NOMO-1 (cell line): ENCODE results near the gene UGGT1.

Experiments used
- DNase-seq, 2 experiments: peaks; one replicate each; lab custom pipeline; 2025; ENCODE audit not compliant: unreplicated experiment in 2 of 2; lab: John Stamatoyannopoulos, UW

The UGGT1 gene

GRCh38 chr2:128090945-128091725 lies at the start of gene UGGT1:
Gene UGGT1 (plus strand): TSS chr2:128091200. CDS start chr2:128091358, 158 bp downstream.
- peak; percentile 96 to 97 for DNase-seq

- no peak for DNase-seq
These were observed 49.4 kb upstream of the UGGT1 start for GRCh38 chr2:128041561-128041960.

DNA sequence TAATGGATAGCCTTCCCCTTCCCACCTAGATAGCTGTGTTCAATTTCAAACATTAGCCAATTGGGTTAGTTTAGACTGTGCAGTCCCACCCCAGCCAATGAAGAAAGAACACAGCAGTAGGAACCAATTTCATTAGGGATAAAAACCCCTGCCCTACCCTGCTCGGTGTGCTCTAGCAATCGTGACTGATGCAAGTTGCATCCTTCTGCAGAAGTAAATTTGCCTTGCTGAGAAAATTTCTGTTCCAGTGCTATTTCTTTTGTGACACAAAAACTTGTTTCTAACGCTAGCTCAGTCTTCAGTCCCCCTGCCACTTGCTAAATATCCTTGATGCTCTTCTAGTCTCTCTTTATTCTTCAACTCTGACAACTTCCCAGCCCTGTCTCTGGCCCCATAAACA lies 48.0 kb upstream of the UGGT1 start:
- DNase-seq = no peak

- no peak for DNase-seq
These were observed 37.7 kb upstream of the UGGT1 start for GRCh38 chr2:128053331-128053730.

DNA sequence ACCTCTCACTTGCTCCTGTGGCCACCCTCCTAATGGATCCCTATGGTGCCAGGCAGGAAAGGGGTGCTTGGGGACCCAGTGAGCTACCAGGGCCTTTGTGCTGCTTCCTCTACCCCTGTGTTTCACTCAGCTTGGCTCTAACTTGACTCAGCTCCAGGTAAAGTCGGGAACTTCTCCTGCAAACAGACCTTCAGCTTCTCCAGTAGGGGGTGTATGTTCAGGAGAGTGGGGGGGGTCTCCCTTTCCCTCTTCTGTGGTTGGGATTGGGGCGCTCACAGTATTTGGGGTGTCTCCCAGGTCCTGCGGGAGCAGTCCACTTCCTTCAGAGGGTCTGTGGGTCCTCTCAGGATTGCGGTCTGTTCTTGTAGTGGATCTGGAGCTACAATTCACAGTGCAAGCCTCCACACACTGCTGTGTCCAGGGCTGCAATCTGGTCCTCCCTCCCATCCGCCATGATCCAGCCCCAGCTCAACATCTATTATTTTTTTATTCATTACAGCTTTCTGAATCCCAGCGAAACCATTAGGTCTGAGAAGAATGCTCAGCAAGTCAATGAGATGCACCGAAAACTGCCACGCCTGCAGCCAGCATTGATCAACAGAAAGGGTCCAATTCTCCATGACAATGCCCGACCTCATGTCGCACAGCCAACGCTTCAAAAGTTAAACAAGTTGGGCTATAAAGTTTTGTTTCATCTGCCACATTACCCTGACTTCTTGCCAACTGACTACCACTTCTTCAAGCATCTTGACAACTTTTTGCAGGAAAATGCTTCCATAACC lies 36.7 kb upstream of the UGGT1 start:
- DNase-seq = no peak

- no peak for DNase-seq
These were observed 33.7 kb upstream of the UGGT1 start for GRCh38 chr2:128057334-128057733.

- DNase-seq = no peak
These were observed 32.9 kb upstream of the UGGT1 start for GRCh38 chr2:128058114-128058513.

- no peak for DNase-seq
These were observed 28.4 kb upstream of the UGGT1 start for GRCh38 chr2:128062571-128062970.

GRCh38 chr2:128064353-128064752 lies 26.6 kb upstream of the UGGT1 start:
- DNase-seq = no peak

DNA sequence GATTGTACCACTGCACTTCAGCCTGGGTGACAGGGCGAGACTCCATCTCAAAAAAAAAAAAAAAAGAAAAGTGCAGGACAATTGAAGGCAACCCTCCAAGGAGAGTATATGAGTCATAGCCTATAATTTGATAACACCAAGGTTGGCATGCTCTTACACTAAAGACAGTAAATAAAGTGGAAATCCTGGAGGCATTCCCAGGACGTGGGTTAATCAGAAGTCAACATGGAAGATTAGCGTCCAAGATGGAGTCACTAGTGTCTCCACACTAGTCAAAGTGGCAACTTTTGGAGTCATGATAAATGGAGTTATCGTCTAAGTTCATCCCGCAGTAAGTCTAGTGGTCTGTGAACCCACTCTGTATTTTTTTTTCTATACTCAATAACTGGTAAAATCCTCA lies 21.2 kb upstream of the UGGT1 start:
- DNase-seq = no peak

DNA sequence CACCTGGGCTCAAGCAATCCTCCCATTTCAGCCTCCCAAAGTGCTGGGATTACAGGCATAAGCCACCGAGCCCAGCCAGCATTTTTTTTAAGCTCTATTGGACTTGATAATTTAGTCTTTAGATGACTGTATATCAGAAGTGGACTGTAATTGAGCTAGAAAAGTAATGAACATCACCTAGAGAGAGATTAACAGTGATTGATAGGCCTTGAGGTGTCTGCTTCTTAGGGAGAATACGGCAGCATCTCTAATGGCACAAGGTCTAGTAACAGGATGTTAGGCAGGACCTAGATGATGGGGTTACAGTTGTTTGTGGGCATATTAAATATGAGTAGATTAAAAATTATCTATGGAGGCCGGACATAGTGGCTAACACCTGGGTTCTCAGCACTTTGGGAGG lies 17.7 kb upstream of the UGGT1 start:
- DNase-seq = no peak

DNA sequence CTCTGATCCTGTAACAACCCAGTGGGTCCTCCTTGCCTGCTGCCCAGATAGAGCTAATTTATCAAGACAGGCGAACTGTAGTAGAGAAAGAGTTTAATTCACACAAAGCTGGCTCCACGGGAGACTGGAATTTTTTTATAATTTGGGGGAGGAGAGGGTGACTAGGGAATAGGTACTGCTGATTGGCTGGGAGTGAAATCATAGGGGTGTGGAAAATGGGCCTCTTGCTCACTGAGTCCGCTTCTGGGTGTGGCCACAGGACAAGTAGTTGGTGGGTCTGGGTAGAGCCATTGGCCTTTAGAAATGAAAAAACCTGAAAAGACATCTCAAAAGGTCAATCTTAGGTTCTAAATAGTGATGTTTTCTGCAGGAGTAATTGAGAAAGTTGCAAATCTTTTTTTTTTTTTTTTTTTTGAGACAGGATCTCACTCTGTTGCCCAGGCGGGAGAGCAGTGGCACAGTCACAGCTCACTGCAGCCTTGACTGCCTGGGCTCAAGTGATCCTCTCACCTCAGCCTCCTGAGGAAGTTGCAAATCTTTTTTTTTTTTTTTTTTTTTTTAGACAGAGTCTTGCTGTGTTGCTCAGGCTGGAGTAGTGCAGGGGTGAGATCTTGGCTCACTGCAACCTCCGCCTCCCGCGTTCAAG lies 14.4 kb upstream of the UGGT1 start:
- no peak for DNase-seq

GRCh38 chr2:128084757-128085156 lies 6.2 kb upstream of the UGGT1 start:
- DNase-seq = no peak

DNA sequence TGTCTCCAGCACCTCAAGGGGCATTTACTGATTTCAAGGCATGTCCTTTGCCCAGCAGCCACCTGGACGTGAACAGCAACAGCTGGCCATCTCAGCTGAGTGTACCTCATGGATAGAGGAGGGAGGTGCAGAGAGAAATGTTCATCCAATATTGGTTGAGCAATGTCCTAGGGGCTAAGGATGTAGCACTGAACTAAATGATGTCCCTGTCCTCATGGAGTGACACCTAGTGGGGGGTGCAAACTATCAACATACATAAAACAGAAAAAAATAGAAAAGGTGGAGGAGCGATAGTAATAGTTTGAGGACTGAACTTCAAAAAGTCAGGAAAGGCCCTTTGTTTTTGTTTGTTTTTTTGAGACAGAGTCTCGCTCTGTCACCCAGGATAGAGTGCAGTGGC lies 4.8 kb upstream of the UGGT1 start:
- DNase-seq = no peak

GRCh38 chr2:128090575-128090944 lies 440 bp upstream of the UGGT1 start:
- DNase-seq = no peak

DNA sequence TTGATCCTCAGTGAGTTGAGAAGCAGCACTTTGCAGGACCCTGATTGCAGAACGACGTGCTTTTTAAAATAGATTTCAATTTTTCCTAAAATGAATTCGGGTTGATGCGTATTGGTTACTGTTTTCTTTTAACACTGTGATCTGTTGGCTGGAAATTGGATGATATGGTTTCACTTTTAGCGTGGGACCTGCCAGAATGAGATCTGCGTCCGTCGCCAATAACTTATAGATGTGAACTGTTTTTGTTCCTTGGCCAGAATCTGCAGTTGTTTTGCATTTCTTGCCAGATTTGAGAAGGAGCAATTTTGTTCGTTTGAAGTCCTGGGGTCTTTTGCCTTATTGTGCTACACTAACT lies 703 bp downstream of the UGGT1 start:
- DNase-seq = peak; percentile 37 to 42

- no peak for DNase-seq
These were observed 1.7 kb downstream of the UGGT1 start for GRCh38 chr2:128092656-128093055.

- DNase-seq = no peak
These were observed 2.8 kb downstream of the UGGT1 start for GRCh38 chr2:128093762-128094161.

- DNase-seq = no peak
These were observed 4.2 kb downstream of the UGGT1 start for GRCh38 chr2:128095201-128095600.

DNA sequence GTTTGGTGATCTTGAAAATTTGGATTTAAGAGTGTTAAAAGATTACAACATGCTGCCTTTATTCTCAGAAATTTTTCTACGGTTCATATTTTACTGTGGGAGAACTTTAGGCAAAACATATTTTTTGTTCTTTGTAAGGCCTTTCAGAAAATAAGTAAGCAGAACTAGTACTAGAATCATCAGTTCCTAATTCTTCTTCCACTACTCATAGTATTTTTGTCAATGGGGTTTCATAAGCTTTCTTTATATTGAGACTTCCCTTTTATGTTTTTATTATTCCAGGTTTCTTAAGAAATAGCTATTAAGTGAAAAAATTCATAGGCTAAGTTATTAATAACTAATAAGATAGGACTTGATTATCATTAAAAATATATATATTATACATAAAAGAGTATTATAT lies 12.4 kb downstream of the UGGT1 start:
- DNase-seq = peak in 1 of 2 experiments; percentile 23

- DNase-seq = no peak
These were observed 14.1 kb downstream of the UGGT1 start for GRCh38 chr2:128105072-128105471.

GRCh38 chr2:128108166-128108565 lies 17.2 kb downstream of the UGGT1 start:
- no peak for DNase-seq
